Skeletal muscle tissue (tissue), 4 donors: Measurements from ENCODE around the gene NAA11. TPM values are rescaled to one million over a fixed set of nuclear protein-coding genes. Genes with fewer than 3 reads are reported as not detected.

Experiments
- H3K27ac ChIP-seq: one replicate; pipeline ENCODE4 v1.7.0; 2013; ENCODE audit warnings: mild to moderate bottlenecking, low read depth, low read length, inconsistent platforms
- H3K27me3 ChIP-seq, 3 donors: one replicate each; pipeline ENCODE4 v1.7.0; 2013; ENCODE audit warnings: low read length in 3 of 3; ENCODE audit not compliant: control insufficient read depth in 3 of 3, insufficient read depth in 3 of 3
- H3K36me3 ChIP-seq, 3 donors: one replicate each; pipeline ENCODE4 v1.7.0; 2013; ENCODE audit warnings: low read length in 3 of 3; ENCODE audit not compliant: control insufficient read depth in 3 of 3, insufficient read depth in 3 of 3
- H3K4me1 ChIP-seq, 3 donors: one replicate each; pipeline ENCODE4 v1.7.0; 2013; ENCODE audit warnings: low read length in 3 of 3, mild to moderate bottlenecking in 3 of 3; ENCODE audit not compliant: control insufficient read depth in 3 of 3, insufficient read depth in 3 of 3
- H3K4me3 ChIP-seq, 3 donors: one replicate each; pipeline ENCODE4 v1.7.0; 2013; ENCODE audit warnings: low read length in 3 of 3
- H3K9ac ChIP-seq, 3 donors: one replicate each; pipeline ENCODE4 v1.7.0; 2013; ENCODE audit warnings: low read length in 3 of 3, mild to moderate bottlenecking in 3 of 3, moderate library complexity in 2 of 3, low read depth in 1 of 3
- H3K9me3 ChIP-seq, 3 donors: one replicate each; pipeline ENCODE4 v1.7.0; 2013; ENCODE audit warnings: low read length in 3 of 3; ENCODE audit not compliant: control insufficient read depth in 3 of 3
- total RNA-seq: library from RNA; depleted of rRNA; stranded (reverse); fragments of >200 nt; gene quantifications from one replicate; pipeline ENCODE4 v1.2.3, GENCODE V29; 2014
- donor health status: Osteomylitis.

The NAA11 gene
- total RNA-seq, 1 donor from 2014 or later, result not detected

DNA sequence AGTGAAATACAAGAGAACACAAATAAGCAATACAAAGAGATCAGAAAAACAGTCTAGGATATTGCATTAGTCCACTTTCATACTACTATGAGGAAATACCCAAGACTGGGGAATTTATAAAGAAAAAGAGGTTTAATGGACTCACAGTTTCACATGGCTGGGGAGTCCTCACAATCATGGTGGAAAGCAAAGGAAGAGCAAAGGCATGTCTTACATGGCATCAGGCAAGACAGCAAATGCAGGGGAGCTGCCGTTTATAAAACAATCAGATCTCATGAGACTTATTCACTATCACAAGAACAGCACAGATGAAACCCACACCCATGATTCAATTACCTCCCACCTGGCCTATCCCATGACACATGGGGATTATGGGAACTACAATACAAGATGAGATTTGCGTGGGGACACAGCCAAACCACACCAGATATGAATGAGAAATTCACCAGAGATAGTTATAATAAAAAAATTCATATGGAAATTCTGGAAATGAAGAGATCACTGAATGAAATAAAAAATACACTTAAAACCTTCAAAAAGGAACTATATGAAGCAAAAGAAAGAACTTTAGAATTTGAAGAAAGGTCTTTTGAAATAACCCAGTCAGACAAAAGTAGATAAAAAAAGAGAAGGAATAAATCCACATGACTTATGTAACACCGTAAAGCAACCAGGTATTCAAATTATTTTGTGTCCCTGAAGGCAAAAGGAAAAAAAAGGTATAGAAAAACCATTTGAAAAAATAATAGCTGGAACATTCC, 16.2 kb upstream of the NAA11 start:
- H3K4me3 ChIP-seq, result no peak overlapping the region
- no peaks in the 10 kb centered on the region for H3K36me3 ChIP-seq
- H3K27ac ChIP-seq, result no peak overlapping the region
- no peaks in the 10 kb centered on the region for H3K27me3 ChIP-seq
- H3K4me1 ChIP-seq, result no peaks in the 10 kb centered on the region
- H3K9ac ChIP-seq, result no peak overlapping the region
- no peaks in the 10 kb centered on the region for H3K9me3 ChIP-seq

DNA sequence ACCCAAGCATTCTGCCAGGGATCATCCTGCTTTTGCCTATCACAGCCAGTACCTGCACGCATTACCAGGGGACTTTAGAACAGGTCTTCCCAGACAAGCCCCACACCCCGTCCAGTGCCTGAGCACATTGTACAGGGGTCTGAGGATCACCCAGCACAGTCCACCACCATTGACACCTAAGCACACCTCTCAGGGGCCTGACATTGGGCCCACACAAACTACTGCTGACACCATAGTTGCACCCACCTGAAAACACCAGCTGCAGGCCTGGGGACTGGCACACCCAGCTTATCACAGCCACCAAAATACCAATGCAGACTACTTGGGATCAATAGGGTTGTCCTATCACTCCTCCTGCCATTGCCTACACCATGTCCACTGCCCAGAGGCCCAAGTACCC, 14.7 kb upstream of the NAA11 start:
- H3K4me3 ChIP-seq, result no peak overlapping the region
- no peak overlapping the region for H3K9ac ChIP-seq
- H3K4me1 ChIP-seq, result no peaks in the 10 kb centered on the region
- no peaks in the 10 kb centered on the region for H3K9me3 ChIP-seq
- H3K27ac ChIP-seq, result no peak overlapping the region
- H3K36me3 ChIP-seq, result no peaks in the 10 kb centered on the region
- no peaks in the 10 kb centered on the region for H3K27me3 ChIP-seq

DNA sequence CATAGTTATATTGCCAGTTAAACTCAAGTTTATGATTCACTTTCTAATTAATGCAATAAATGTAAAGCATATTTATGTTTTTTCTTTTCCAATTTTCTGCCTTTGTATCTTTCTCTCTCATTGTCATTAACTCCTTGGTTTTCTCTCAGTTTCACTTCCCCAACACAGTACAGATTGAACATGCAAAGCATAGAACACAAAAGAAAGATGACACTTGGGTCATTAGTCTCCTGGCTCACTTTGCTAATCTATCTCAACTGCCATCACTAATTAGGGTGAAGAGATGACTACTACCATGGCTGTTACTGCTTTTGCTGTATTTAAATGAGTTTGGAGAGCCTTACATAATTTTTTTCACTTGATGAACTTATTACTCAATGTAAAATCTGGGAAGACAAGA, 12.3 kb upstream of the NAA11 start:
- H3K27me3 ChIP-seq, result no peaks in the 10 kb centered on the region
- H3K4me1 ChIP-seq, result no peaks in the 10 kb centered on the region
- no peak overlapping the region for H3K4me3 ChIP-seq
- no peaks in the 10 kb centered on the region for H3K36me3 ChIP-seq
- H3K9me3 ChIP-seq, result no peaks in the 10 kb centered on the region
- H3K9ac ChIP-seq, result no peak overlapping the region
- H3K27ac ChIP-seq, result no peak overlapping the region

DNA sequence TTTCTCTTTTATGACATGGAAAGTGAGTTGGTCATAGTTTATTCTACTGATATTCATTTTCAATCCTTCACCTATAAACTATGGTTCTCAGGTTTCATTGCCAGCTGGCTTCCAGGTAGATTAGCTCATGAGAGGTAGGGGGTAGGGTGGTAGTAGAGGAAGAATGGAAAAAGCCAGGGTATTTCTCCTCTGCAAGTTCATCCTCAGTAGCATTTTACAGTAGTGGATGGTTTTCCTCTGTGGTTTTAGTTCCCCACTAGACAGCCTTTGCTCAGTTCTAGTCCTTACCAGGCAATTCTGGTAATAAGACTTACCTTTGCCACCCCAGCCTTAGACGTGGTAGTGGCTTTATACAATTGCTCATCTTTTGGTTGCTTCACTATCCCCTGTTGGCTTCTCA, 8.9 kb upstream of the NAA11 start:
- no peaks in the 10 kb centered on the region for H3K36me3 ChIP-seq
- no peak overlapping the region for H3K4me3 ChIP-seq
- H3K27ac ChIP-seq, result no peak overlapping the region
- H3K27me3 ChIP-seq, result no peaks in the 10 kb centered on the region
- no peaks in the 10 kb centered on the region for H3K9me3 ChIP-seq
- no peak overlapping the region for H3K9ac ChIP-seq
- no peaks in the 10 kb centered on the region for H3K4me1 ChIP-seq

DNA sequence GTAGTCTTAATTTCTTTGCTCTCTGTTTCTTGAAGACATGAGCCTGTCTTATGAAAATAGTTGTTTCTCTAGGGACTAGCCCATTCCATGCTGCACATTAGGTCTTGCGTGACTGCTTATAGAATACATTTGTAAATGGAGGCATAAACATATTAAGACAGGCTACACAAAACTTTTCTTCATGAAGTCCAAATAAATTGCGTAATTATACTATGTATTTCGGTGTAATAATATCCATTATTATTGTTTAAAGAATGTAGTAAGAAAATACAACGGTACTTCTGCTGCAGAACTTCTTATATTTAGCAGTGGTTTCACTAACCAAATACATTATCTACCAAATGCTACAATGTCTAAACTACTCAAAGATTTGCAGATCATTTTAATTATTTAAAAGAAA, 8.5 kb upstream of the NAA11 start:
- no peaks in the 10 kb centered on the region for H3K9me3 ChIP-seq
- H3K9ac ChIP-seq, result no peak overlapping the region
- H3K4me1 ChIP-seq, result no peaks in the 10 kb centered on the region
- no peaks in the 10 kb centered on the region for H3K27me3 ChIP-seq
- no peak overlapping the region for H3K4me3 ChIP-seq
- no peaks in the 10 kb centered on the region for H3K36me3 ChIP-seq
- H3K27ac ChIP-seq, result no peak overlapping the region

DNA sequence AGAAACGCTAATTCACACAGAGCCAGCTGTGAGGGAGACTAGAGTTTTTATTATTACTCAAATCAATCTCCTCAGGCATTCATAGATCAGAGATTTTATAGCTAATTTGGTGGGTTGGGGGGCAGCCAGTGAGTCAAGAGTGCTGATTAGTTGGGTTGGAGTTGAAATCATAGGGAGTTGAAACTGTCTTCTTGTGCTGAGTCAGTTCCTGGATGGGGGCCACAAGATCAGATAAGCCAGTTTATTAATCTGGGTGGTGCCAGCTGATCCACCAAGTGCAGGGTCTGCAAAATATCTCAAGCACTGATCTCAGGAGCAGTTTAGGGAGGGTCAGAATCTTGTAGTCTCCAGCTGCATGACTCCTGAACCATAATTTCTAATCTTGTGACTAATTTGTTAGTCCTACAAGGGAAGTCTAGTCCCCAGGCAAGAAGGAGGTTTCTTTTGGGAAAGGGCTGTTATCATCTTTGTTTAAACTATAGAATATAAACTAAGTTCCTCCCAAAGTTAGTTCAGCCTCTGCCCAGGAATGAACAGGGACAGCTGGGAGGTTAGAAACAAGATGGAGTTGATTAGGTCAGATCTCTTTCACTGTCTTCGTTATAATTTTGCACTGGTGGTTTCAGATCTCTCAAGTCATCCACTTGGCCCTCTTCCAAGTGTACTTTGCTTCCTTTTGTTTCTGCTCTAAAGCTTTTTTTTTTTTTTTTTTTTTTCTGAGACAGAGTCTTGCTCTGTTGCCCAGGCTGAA, 5.4 kb upstream of the NAA11 start:
- no peak overlapping the region for H3K27ac ChIP-seq
- H3K9me3 ChIP-seq, result no peaks in the 10 kb centered on the region
- H3K36me3 ChIP-seq, result no peaks in the 10 kb centered on the region
- no peaks in the 10 kb centered on the region for H3K4me1 ChIP-seq
- no peak overlapping the region for H3K9ac ChIP-seq
- H3K4me3 ChIP-seq, result no peak overlapping the region
- no peaks in the 10 kb centered on the region for H3K27me3 ChIP-seq

DNA sequence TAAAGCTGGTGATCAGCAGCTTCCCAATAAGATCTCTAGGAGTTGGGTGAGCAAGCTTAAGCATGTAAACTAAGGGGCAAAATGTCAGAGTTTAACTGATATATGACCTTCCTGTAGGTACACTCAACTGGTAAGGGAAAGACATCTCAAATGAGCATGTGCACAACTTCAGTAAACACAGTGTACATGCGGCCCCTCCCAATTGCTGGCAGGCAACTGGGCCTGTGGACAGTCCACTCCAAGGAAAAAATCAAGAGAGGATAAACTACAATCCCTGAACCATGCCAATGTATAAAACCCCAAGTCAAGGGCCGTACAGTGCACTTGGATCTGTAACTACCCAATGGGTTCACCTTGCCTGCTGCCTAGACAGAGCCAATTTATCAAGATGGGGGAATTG, 4.9 kb upstream of the NAA11 start:
- Histone ChIP-seq H3K4me1 (no peaks in the 10 kb centered on the region), H3K27ac (no peak overlapping the region), H3K27me3 (no peaks in the 10 kb centered on the region)

DNA sequence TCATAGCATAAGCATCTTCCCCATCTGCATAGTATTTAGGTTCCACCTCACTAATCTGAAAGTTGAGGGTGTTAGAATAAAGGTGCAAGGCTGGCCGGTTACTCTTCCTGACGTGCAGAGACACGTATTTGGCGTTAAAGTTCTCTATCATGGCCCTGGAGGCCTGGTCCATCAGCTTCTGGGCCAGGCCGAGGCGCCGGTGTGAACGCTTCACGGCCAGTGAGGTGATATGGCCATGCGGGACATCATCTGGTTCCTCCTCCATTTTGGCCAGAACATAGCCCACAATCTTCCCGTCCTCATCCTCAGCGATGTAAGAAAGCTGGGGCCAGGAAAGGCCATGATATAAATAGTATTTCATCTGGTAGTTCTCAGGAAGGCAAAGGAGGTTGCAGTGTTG, 425 bp downstream of the NAA11 start:
- H3K27ac ChIP-seq, result no peak overlapping the region
- no peaks in the 10 kb centered on the region for H3K36me3 ChIP-seq
- H3K9me3 ChIP-seq, result no peaks in the 10 kb centered on the region
- no peaks in the 10 kb centered on the region for H3K27me3 ChIP-seq
- no peak overlapping the region for H3K9ac ChIP-seq
- H3K4me1 ChIP-seq, result no peaks in the 10 kb centered on the region
- H3K4me3 ChIP-seq, result no peak overlapping the region

More for the DNA sequence above, 4.9 kb upstream of the NAA11 start:
- Histone ChIP-seq H3K4me3 (no peak overlapping the region), H3K36me3 (no peaks in the 10 kb centered on the region), H3K9ac (no peak overlapping the region), H3K9me3 (no peaks in the 10 kb centered on the region)

DNA sequence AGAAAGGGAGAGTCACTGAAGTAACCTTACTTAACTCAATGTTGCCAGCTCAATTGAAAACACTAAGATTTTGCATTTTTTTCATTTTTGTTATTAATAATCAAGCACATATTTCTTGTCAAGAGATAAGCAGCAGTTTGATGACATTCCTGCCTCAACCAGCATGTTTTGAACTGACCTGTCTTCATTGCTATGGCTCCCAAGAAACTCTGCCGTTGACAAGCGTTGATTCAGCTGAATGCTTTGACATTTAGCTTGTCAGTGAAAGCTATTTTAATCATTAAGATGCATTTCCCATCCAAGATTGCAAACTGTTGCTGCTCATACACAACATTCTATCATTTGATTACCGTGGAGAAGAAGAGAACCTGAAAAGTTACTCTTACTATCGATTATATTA, 5.9 kb downstream of the NAA11 start:
- Histone ChIP-seq H3K9me3 (no peaks in the 10 kb centered on the region), H3K4me3 (no peak overlapping the region), H3K36me3 (no peaks in the 10 kb centered on the region), H3K9ac (no peak overlapping the region), H3K4me1 (no peaks in the 10 kb centered on the region), H3K27ac (no peak overlapping the region), H3K27me3 (no peaks in the 10 kb centered on the region)

DNA sequence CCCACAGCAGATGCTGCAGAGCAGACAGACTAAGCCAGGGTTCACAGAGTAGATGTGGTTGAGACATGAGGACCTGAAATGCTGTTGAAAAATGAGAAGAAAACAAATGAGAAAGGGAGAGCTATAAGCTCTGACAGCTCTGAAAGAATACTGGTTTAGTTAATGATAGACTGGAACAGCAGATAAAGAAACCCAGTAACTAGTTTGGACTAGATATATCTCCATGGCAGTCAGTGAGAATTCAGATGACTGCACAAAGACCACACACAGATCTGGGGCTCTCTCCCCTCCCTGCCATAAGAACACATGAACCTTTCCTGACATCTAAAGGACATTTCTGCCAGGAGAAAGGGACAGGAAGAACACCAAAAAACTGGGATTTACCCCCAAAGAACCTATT, 8.2 kb downstream of the NAA11 start:
- Histone ChIP-seq H3K9ac (no peak overlapping the region), H3K36me3 (no peaks in the 10 kb centered on the region), H3K9me3 (no peaks in the 10 kb centered on the region), H3K27me3 (no peaks in the 10 kb centered on the region), H3K4me3 (no peak overlapping the region), H3K27ac (no peak overlapping the region), H3K4me1 (no peaks in the 10 kb centered on the region)
